HepG2 (cell line): ENCODE data around the gene PRKAR2B.

Experiments
- BHLHE40 ChIP-seq: IDR thresholded peaks from 2 replicates; pipeline ENCODE4 v1.6.1; 2011; ENCODE audit warnings: low read length, improper control_type of control experiment
- ERF ChIP-seq: IDR thresholded peaks from 2 replicates; pipeline ENCODE4 v1.6.1; 2018; ENCODE audit warnings: missing biosample characterization, missing genetic modification reagents
- FOSL1 ChIP-seq: sonication (generic); formaldehyde crosslinking; IDR thresholded peaks from 2 replicates; pipeline ENCODE4 v1.9.0; 2021; ENCODE audit warnings: missing genetic modification reagents, borderline replicate concordance
- POLR2A ChIP-seq, 2 experiments: IDR thresholded peaks; 2 replicates each; pipeline ENCODE4 v1.6.1; 2011; ENCODE audit warnings: low read depth in 2 of 2, low read length in 2 of 2, mild to moderate bottlenecking in 1 of 2, moderate library complexity in 1 of 2; ENCODE audit not compliant: insufficient read depth in 1 of 2
- TF ChIP-seq, protein P1 (sequence below): sonication (generic); formaldehyde crosslinking; IDR thresholded peaks from 2 replicates; pipeline ENCODE4 v1.4.0; 2020; ENCODE audit warnings: mild to moderate bottlenecking, missing genetic modification reagents
- TF ChIP-seq, protein P2 (sequence below): sonication (generic); formaldehyde crosslinking; IDR thresholded peaks from 2 replicates; pipeline ENCODE4 v1.8.1; 2023; ENCODE audit warnings: missing genetic modification reagents, inconsistent platforms, borderline replicate concordance

DNA sequence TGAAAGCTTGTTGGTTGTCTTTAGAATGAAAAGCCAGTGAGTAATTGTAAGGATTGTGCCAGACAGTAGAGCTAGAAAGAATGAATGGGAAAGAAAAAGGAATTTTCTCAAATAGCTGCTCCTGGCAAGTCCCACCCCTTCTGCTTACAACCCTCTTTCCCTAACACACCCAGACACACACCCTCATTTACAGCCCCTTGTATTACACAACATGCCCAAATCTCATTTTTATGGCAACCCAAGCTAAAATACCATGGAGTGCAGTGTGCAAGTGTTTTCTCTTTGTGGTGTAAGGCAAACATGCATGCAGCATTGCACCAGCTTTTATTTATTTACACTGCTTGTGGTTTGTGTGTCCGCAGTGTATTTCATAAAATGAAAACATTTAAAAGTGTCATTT, 1.5 kb downstream of the PRKAR2B start:
- TF ChIP-seq, protein P1, sequence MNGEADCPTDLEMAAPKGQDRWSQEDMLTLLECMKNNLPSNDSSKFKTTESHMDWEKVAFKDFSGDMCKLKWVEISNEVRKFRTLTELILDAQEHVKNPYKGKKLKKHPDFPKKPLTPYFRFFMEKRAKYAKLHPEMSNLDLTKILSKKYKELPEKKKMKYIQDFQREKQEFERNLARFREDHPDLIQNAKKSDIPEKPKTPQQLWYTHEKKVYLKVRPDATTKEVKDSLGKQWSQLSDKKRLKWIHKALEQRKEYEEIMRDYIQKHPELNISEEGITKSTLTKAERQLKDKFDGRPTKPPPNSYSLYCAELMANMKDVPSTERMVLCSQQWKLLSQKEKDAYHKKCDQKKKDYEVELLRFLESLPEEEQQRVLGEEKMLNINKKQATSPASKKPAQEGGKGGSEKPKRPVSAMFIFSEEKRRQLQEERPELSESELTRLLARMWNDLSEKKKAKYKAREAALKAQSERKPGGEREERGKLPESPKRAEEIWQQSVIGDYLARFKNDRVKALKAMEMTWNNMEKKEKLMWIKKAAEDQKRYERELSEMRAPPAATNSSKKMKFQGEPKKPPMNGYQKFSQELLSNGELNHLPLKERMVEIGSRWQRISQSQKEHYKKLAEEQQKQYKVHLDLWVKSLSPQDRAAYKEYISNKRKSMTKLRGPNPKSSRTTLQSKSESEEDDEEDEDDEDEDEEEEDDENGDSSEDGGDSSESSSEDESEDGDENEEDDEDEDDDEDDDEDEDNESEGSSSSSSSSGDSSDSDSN (CRISPR knock-in tag) = no peak
- TF ChIP-seq, protein P2, sequence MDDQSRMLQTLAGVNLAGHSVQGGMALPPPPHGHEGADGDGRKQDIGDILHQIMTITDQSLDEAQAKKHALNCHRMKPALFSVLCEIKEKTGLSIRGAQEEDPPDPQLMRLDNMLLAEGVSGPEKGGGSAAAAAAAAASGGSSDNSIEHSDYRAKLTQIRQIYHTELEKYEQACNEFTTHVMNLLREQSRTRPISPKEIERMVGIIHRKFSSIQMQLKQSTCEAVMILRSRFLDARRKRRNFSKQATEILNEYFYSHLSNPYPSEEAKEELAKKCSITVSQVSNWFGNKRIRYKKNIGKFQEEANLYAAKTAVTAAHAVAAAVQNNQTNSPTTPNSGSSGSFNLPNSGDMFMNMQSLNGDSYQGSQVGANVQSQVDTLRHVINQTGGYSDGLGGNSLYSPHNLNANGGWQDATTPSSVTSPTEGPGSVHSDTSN = no peak
- TF ChIP-seq ERF (CRISPR knock-in tag) (no peak), FOSL1 (CRISPR knock-in tag) (no peak), POLR2A (IDR thresholded peaks at IDR 0.05; ENCODE audit: insufficient read depth in 1 of 2, low read depth in 2 of 2, low read length in 2 of 2) (no peak), BHLHE40 (no peak)
